ENCODE results near the gene VWF. TPM values are rescaled to one million over a fixed set of nuclear protein-coding genes. Genes with fewer than 3 reads are reported as not detected.

Gene VWF
- total and polyA plus RNA-seq, 2 of the 13 experiments (the other 11 are each of a cell fraction or from before 2014, with no cell fraction given): 0.20 to 0.25 TPM

DNA sequence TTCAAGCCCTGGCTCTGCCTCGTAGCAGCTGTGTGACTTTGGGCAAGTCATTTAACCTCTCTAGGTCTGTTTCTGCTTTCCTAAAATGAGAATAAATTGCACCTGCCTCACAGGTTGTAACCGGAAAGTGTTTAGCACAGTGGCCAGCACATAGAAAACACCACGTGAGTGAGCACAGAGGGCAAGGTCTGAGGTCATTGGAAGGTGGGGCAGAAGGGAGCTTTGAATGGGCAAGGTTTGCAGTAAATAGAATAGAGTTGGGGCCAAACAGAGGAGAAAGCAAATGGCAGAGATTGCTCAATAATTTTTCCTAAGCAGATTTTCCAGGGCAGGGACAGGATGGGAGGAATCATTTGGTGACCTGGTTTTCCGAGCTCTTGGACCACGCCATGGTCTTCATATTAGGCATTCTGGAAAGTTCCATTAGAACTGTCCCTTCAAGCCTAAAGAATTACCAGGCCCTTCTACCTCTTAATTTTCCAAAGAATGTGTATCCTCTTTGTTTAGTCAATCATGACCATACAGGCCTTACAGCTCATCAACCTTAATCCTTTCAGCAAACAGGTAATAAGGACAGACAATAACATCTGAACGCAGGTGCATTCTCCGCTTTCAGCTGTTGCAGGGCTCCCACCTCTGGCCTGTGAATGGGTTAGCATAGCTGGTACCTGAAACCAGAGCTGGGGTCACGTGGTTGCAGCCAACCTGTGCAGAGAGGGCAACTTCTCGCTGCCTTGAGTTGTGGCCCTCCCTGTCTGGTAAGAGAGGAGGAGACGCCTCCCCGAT lies 53.8 kb downstream of the VWF start (continued):
- TF ChIP-seq NR2F6 (IDR thresholded peaks at IDR 0.05) (peak; percentile 70), NR2F6 (CRISPR knock-in tag; IDR thresholded peaks at IDR 0.05) (peak; percentile 84), FOXP1 (IDR thresholded peaks at IDR 0.05) (no peak), FOXP1 (CRISPR knock-in tag; IDR thresholded peaks at IDR 0.05) (peak; percentile 78), HNRNPLL (IDR thresholded peaks at IDR 0.05; ENCODE audit: low read depth, low read length, poor library complexity, severe bottlenecking) (no peak), RFX3 (CRISPR knock-in tag; IDR thresholded peaks at IDR 0.05) (no peak), FOXO1 (CRISPR knock-in tag; IDR thresholded peaks at IDR 0.05) (peak; percentile 79), POLR2A (IDR thresholded peaks at IDR 0.05; ENCODE audit: insufficient read depth in 1 of 2, low read depth in 2 of 2, low read length in 2 of 2) (no peak), RXRA (CRISPR knock-in tag; IDR thresholded peaks at IDR 0.05) (no peak; the same call in 1 of the 2 replicates), SRSF1 (optimal IDR thresholded peaks at IDR 0.05; ENCODE audit: low read depth, low read length) (no peak), ZNF496 (CRISPR knock-in tag; IDR thresholded peaks at IDR 0.05; ENCODE audit: insufficient replicate concordance) (no peak), ARID2 (CRISPR knock-in tag; IDR thresholded peaks at IDR 0.05; ENCODE audit: borderline replicate concordance) (no peak), HMG20A (CRISPR knock-in tag; IDR thresholded peaks at IDR 0.05; ENCODE audit: borderline replicate concordance) (peak; percentile 51; the same call in 1 of the 2 replicates), FOSL1 (CRISPR knock-in tag; IDR thresholded peaks at IDR 0.05; ENCODE audit: borderline replicate concordance) (no peak), RFX5 (IDR thresholded peaks at IDR 0.05; ENCODE audit: low read depth, low read length) (no peak), MTF2 (CRISPR knock-in tag; IDR thresholded peaks at IDR 0.05; ENCODE audit: borderline replicate concordance) (no peak), ZNF501 (CRISPR knock-in tag; IDR thresholded peaks at IDR 0.05) (peak; percentile 60; the same call in 1 of the 2 replicates), ETV6 (CRISPR knock-in tag; conservative IDR thresholded peaks at IDR 0.05) (no peak), KDM6A (CRISPR knock-in tag; IDR thresholded peaks at IDR 0.05; ENCODE audit: low read depth) (peak; percentile 40; the same call in 1 of the 2 replicates), HHEX (CRISPR knock-in tag; IDR thresholded peaks at IDR 0.05) (0 out of 2 replicates have a peak, but pooled peaks have one; percentile 59)
- TF ChIP-seq, protein P1, sequence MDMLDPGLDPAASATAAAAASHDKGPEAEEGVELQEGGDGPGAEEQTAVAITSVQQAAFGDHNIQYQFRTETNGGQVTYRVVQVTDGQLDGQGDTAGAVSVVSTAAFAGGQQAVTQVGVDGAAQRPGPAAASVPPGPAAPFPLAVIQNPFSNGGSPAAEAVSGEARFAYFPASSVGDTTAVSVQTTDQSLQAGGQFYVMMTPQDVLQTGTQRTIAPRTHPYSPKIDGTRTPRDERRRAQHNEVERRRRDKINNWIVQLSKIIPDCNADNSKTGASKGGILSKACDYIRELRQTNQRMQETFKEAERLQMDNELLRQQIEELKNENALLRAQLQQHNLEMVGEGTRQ (IDR thresholded peaks at IDR 0.05; ENCODE audit: low read depth, low read length): peak; percentile 29; the same call in 1 of the 2 replicates
- TF ChIP-seq, protein P1 (CRISPR knock-in tag; IDR thresholded peaks at IDR 0.05; ENCODE audit: borderline replicate concordance): peak; percentile 65; the same call in 1 of the 2 replicates
- TF ChIP-seq, protein P2, sequence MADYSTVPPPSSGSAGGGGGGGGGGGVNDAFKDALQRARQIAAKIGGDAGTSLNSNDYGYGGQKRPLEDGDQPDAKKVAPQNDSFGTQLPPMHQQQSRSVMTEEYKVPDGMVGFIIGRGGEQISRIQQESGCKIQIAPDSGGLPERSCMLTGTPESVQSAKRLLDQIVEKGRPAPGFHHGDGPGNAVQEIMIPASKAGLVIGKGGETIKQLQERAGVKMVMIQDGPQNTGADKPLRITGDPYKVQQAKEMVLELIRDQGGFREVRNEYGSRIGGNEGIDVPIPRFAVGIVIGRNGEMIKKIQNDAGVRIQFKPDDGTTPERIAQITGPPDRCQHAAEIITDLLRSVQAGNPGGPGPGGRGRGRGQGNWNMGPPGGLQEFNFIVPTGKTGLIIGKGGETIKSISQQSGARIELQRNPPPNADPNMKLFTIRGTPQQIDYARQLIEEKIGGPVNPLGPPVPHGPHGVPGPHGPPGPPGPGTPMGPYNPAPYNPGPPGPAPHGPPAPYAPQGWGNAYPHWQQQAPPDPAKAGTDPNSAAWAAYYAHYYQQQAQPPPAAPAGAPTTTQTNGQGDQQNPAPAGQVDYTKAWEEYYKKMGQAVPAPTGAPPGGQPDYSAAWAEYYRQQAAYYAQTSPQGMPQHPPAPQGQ (CRISPR knock-in tag; IDR thresholded peaks at IDR 0.05; ENCODE audit: borderline replicate concordance): no peak
- TF ChIP-seq, protein P3, sequence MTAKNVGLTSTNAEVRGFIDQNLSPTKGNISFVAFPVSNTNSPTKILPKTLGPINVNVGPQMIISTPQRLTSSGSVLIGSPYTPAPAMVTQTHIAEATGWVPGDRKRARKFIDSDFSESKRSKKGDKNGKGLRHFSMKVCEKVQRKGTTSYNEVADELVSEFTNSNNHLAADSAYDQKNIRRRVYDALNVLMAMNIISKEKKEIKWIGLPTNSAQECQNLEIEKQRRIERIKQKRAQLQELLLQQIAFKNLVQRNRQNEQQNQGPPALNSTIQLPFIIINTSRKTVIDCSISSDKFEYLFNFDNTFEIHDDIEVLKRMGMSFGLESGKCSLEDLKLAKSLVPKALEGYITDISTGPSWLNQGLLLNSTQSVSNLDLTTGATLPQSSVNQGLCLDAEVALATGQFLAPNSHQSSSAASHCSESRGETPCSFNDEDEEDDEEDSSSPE (CRISPR knock-in tag; IDR thresholded peaks at IDR 0.05): no peak
- TF ChIP-seq, protein P4, sequence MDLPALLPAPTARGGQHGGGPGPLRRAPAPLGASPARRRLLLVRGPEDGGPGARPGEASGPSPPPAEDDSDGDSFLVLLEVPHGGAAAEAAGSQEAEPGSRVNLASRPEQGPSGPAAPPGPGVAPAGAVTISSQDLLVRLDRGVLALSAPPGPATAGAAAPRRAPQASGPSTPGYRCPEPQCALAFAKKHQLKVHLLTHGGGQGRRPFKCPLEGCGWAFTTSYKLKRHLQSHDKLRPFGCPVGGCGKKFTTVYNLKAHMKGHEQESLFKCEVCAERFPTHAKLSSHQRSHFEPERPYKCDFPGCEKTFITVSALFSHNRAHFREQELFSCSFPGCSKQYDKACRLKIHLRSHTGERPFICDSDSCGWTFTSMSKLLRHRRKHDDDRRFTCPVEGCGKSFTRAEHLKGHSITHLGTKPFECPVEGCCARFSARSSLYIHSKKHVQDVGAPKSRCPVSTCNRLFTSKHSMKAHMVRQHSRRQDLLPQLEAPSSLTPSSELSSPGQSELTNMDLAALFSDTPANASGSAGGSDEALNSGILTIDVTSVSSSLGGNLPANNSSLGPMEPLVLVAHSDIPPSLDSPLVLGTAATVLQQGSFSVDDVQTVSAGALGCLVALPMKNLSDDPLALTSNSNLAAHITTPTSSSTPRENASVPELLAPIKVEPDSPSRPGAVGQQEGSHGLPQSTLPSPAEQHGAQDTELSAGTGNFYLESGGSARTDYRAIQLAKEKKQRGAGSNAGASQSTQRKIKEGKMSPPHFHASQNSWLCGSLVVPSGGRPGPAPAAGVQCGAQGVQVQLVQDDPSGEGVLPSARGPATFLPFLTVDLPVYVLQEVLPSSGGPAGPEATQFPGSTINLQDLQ (CRISPR knock-in tag; IDR thresholded peaks at IDR 0.05): no peak

All from HepG2 (cell line).